HG03571 (cell line): ENCODE results near the gene RABEPK.
A peak's percentile ranks its signal among the peaks of the same experiment; 100 is the strongest.
"Not testable (repeated sequence)": the region's sequence is repeated elsewhere in the genome, so short reads cannot be mapped to it uniquely, and the experiment has no call there.

Experiments used
- ATAC-seq: cut with Tn5 transposase; IDR thresholded peaks from one replicate; pipeline ENCODE4 v1.9.1; 2021; ENCODE audit not compliant: unreplicated experiment

The RABEPK gene

DNA sequence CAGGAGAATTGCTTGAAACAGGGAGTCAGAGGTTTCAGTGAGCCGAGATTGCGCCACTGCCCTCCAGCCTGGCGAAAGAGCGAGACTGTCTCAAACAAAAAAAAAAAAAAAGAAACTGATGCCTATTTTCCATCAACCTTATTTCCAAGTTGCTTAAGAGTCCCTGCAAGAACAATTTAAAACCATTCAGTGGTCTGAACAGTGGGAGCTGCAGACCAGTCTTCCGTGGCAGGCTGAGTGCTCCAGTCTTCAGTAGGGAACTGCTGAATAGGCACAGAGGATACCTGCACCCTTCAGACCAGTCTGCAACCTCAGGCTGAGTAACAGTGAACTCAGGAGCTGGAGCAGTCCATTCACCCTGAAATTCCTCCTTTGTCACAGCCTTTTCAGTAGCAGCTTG is 5.9 kb upstream of the RABEPK start:
- not testable (repeated sequence) for ATAC-seq

DNA sequence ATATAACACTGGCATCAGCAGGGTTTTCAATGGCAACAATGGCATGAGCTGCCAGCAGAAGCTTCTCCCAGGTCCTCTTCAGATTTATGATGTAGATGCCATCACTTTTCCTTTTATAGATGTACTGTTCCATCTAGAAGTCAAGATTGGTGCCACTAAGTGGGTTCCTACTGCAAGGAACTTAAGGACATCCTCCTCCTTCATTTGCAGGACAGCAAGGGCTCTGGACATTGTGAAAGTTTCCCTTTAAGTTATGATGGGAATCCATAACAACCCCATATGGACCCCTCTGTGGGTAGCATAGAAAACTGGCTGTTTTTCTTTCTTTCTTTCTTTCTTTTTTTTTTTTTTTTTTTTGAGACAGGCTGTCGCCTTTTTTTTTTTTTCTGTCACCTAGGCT is 4.8 kb upstream of the RABEPK start:
- ATAC-seq: not testable (repeated sequence)

DNA sequence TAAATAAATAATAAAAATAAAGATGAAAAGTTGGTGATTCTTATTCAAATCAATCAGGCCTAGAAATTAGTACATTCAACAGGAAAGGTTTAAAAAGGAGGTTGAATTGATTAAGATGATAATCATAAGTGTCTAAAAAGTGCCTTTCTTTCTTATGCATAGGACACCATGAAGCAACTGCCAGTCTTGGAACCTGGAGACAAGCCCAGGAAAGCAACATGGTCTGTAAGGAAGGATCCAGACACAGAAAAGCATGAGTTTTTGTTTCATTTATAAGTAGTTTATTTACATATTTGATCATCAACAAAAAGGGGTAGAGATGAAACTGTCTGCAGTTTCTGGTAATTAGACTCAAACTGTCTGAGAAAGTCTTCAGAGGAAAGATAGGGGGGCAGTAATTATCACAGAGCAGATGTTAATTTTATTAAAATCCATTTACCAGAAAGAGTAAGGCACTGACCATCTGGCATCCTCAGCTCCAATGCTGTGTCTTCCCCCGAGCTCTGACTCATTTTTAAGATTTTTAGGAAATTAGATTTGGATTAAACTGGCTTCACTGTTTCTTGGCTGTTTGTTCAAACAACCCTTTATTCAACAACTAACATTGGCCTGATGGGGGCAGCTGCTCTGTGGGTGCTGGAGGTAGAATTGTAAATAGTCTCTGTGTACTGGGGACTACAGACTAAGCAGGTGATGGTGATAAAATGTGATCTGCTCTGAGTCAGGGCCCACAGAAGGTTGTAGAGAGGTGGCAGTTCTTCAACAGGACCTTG is 2.7 kb downstream of the RABEPK start:
- ATAC-seq: no peak

DNA sequence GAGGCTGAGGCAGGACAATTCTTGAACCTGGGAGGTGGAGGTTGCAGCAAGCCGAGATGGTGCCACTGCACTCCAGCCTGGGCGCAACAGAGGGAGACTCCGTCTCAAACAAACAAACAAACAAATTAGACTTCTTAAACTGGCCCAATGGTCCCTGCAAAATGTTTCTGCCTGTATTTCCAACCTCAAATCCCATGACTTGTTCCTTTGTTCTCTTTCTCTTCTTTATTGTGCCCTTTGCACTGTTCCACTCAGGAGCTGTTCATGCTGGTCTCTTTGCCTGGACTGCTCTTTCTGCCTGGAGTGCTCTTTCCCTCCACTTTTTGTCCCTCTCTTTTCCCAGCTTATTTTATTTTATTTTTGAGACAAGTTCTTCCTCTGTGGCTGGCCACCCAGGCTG is 4.1 kb downstream of the RABEPK start:
- ATAC-seq: no peak

DNA sequence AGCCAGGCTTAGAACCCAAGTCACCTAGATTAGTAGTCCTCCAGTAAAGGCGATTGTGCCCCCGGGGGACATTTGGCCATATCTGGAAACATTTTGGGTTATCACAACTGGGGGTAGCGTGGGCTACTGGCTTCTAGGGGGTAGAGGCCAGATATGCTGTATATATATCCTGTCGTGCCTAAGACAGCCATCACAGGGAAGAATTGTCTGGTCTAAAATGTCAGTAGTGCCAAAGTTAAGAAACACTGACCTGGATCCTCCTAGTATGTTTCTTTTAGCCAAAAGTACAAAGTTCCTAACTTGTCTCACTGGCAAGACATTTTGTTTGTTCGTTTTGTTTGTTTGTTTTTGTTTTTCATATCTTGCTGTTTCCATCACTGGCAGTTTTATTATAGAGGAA is 13.8 kb downstream of the RABEPK start:
- ATAC-seq: no peak

DNA sequence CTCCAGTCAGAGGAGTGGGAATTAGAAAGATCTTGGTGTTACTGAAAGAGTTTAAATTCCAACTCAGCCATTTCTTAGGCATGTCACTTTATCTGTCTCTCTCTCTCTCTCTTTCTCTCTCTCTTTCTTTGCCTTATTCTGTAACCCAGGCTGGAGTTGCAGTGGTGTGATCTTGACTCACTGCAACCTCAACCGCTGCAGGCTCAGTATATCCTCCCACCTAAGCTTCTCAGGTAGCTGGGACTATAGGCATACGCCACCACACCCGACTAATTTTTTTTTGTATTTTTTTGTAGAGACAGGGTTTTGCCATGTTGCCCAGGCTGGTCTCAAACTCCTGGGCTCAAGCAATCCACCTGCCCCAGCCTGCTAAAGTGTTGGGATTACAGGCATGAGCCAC is 18.3 kb downstream of the RABEPK start:
- no peak for ATAC-seq

DNA sequence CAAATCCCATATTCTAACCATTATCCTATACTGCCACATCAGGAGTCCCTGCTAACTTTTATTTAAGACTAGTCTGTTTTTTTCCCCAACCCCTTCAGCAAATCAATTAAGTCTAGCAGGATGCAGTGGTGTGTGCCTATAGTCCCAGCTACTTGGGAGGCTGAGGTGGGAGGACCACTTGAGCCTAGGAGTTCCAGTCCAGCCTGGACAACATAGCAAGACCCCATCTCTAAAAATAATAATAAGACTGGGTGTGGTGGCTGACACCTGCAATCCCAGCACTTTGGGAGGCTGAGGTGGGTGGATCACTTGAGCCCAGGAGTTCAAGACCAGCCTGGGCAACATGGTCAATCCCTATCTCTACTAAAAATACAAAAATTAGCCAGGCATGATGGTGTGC is 24.5 kb downstream of the RABEPK start:
- ATAC-seq: not testable (repeated sequence)

DNA sequence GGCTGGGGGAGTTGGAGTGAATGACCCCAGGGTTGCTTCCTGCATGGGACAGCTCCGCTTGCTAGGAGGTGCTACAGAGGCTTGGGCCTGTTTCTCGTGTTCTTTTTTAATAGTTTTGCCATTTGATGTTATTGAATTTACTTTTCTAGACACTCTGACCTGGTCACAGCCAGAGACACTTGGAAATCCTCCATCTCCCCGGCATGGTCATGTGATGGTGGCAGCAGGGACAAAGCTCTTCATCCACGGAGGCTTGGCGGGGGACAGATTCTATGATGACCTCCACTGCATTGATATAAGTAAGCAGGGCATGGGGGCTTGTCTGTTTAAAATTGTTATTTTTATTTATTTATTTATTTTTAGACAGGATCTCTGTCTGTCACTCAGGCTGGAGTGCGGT is 27.4 kb downstream of the RABEPK start:
- no peak for ATAC-seq

DNA sequence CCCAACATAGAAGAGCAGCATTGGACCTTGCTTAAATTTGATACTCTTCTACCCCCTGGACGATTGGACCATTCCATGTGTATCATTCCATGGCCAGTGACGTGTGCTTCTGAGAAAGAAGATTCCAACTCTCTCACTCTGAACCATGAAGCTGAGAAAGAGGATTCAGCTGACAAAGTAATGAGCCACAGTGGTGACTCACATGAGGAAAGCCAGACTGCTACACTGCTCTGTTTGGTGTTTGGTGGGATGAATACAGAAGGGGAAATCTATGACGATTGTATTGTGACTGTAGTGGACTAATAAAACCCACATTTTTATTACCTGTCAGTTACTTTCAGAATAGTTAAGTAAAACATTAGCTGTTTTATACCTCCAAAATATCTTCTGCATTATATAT is 33.3 kb downstream of the RABEPK start:
- no peak for ATAC-seq

DNA sequence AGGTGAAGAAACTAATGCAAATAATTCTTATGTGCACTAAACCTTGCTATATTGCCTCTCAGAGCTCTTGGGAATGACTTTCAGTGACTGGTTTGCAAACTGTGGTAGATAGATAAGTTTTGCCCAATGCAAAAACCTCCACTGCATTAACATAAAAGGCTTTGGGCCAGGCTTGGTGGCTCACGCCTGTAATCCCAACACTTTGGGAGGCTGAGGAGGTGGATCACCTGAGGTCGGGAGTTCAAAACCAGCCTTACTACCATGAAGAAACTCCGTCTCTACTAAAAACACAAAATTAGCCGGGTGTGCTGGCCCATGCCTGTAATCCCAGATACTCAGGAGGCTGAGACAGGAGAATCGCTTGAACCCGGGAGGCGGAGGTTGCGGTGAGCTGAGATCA is 33.8 kb downstream of the RABEPK start:
- ATAC-seq: not testable (repeated sequence)

DNA sequence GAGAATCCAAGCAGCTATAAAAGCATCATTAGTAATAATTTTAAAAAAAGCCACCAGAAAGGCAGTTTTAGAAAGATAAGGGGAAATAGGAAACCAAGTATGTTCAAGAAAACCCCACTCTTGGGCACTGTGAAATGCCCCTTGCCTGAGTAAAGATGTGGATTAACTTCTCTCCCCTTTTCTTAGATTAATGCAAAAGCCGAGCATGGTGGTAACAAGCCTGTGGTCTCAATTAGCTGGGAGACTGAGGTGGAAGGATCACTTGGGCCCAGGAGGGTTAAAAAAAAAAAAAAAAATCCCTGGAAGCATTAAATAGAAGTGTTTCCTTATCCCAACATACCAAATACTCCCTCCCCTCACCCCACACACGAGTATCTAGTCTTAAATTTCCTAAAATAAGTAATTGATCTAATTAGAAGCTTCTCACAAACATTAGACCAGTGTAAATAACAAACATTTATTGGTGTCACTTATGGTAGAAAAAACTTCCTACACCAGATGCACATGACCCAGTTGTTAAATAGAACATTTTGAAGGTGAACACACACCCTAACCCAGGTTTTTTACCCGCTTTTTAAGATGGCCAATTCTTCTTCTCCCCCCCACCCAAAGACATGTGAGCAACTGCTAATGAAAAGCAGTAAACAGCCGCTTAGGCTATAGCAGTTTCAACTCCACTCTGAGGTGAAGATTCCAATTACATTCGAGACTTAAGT is 35.6 kb downstream of the RABEPK start:
- ATAC-seq: no peak

DNA sequence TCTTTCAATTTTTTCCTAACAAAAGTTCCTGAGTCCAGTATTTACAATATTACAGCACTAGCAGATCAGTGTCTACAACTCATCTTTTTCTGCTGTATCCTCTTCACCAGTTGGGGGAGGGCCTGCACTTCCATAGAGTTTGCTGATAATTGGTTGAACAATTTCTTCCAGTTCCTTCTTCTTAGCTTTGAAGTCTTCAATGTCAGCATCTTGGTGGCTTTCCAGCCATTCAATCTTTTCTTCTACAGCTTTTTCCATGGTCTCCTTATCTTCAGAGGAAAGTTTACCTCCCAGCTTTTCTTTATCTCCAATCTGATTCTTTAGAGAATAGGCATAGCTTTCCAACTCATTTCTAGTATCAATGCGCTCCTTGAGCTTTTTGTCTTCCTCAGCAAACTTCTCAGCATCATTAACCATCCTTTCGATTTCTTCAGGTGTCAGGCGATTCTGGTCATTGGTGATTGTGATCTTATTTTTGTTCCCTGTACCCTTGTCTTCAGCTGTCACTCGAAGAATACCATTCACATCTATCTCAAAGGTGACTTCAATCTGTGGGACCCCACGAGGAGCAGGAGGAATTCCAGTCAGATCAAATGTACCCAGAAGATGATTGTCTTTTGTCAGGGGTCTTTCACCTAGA is 36.3 kb downstream of the RABEPK start:
- ATAC-seq: not testable (repeated sequence)

DNA sequence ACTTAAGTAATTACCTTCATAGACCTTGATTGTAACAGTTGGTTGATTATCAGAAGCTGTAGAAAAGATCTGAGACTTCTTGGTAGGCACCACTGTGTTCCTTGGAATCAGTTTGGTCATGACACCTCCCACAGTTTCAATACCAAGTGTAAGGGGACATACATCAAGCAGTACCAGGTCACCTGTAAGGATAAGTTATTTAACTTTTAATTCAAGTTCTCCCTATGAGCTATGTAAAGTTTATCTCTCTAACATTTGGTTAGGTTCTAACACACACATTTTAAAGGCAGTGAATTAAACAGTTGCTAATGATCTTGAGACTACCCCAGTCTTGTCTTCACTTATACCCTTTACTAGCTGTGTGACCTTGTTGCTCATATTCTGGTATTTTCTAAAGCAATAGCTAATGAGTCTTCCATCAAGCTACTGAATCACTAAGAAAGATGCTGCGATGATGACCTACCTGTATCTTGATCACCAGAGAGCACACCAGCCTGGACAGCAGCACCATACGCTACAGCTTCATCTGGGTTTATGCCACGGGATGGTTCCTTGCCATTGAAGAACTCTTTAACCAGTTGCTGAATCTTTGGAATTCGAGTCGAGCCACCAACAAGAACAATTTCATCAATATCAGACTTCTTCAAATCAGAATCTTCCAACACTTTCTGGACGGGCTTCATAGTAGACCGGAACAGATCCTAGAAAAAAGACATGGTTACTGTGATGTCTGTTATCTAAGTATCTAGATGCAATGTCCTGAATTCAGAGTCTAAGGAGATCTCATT is 38.0 kb downstream of the RABEPK start:
- no peak for ATAC-seq

DNA sequence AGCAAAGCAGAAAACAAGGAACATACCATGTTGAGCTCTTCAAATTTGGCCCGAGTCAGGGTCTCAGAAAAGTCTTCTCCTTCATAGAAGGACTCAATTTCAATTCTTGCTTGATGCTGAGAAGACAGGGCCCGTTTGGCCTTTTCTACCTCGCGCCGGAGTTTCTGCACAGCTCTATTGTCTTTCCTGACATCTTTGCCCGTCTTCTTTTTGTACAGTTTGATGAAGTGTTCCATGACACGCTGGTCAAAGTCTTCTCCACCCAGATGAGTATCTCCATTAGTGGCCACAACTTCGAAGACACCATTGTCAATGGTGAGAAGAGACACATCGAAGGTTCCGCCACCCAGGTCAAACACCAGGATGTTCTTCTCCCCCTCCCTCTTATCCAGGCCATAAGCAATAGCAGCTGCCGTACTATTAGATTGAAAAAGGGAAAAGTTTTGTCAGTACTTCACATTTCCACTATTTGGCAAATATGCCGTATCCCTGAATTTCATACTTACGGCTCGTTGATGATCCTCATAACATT is 38.6 kb downstream of the RABEPK start:
- no peak for ATAC-seq

DNA sequence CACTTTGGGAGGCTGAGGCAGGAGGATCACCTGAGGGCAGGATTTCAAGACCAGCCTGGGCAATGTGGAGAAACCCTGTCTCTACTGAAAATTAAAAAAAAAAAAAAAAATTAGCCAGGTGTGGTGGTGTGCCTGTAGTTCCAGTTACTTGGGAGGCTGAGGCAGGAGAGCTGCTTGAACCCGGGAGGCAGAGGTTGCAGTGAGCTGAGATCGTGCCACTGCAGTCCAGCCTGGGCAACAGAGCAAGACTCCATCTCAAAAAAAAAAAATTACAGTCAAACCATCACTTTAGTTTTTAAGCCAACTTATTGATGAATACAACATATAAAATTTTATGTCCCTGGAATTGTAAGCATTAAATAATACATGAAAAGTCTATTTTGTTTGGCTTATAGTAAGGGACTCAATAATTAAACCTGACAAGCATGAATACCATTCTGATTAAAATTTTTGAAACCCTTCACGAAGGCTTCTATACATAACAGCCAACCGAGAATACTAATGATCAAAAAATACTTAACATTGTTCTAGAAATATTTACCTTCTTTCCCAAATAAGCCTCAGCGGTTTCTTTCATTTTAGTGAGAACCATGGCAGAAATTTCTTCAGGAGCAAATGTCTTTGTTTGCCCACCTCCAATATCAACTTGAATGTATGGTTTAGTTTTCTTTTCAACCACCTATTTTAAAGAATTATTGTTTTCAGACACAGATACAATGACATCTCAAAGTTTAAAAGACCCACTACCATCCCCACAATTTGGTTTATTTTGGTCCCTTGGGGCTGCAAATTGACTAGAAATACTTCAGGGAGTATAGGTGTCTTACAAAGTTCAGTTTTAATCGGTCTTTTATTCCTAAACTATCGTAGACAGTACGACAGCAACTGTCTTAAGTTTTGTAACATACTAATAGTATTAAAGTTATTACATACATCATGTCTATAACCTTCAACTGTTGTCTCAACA is 39.6 kb downstream of the RABEPK start:
- ATAC-seq: no peak

DNA sequence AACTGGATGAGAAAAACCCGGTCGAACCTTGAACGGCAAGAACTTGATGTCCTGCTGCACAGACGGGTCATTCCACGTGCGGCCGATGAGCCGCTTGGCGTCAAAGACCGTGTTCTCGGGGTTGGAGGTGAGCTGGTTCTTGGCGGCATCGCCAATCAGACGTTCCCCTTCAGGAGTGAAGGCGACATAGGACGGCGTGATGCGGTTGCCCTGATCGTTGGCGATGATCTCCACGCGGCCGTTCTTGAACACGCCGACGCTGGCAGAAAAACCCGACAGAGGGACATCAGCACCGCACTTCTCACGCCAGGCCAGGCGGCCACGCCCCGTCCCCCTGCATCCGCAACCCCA is 40.3 kb downstream of the RABEPK start:
- peak; percentile 11 for ATAC-seq

DNA sequence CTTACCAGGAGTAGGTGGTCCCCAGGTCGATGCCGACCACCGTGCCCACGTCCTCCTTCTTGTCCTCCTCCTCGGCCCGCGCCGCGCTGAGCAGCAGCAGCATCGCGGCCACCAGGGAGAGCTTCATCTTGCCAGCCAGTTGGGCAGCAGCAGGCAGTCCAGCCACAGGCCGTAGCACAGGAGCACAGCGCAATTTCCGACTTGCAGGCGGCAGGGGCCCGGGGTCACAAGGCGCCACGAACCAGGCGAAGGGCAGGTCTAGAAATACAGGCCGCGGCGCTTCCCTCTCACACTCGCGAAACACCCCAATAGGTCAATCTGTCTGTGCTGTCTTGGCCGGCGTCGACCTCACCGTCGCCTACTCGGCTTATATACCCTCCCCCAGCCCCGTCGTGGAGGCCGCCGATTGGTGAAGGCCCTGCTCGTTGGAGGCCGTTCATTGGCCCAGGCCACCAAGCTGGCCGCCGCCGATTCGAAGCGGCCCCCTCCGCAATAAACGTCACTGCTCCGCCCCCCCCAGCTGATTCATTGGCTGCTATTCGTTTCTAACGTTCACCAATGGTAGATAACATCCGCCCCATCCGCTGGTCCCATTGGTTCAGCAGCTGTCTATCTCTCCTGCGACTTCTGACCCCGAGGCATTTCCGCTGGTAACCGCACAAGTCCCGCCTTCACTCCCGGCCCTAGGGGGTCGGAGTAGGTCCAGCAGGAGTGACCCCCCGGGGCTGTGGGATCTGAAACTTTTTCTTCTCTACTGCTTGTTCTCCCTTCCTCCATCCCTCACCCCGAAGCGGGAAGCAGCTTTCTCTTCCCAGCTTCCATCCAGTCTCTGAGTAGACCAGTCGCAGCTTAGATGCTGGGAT is 40.9 kb downstream of the RABEPK start, which contains the start of gene HSPA5:
Gene HSPA5, minus strand, starts transcription at position 344 of the 863 bp plus-strand sequence. Its CDS starts 217 bp downstream, at position 127.
- ATAC-seq: peak; percentile 90

DNA sequence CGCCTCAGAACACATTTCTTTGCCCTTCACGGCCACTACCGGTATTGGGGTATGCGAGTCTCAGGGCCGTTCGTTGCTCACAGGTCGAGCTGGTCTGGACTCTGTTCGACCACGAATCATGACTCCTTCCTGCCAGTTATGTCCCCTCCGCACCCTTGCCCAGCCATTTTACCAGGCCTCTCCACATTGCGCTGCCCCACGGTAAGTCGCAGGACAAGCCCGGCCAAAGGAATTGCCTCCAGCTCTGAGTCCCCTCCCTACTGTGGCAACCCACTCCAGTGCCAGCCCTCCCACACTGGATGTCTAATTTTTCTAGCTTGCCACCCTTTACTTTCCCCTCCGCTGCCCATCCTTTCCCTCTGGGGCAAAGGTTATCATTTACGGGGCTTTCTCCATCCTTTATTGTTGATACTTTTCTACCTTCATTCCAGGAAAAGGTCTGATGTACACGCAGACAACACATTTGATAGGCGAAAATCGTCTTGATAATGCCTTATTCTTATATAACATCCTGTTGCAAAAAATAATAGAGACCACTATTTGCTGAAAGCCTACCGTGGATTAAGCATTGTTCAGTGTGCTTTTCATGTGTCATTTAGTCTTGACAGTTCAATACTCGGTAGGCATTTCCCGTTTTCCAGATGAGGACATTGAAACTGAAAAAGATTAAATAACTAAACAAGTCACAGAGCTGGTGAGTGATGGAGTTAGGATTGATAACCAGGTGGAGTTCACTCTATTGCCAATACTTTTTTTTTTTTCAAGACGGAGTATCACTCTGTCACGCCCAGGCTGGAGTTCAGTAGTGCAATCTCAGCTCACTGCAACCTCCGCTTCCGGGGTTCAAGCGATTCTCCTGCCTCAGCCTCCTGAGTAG is 41.8 kb downstream of the RABEPK start:
- peak; percentile 7 for ATAC-seq
